Measurements from ENCODE around the gene ARID1B.

Gene ARID1B

DNA sequence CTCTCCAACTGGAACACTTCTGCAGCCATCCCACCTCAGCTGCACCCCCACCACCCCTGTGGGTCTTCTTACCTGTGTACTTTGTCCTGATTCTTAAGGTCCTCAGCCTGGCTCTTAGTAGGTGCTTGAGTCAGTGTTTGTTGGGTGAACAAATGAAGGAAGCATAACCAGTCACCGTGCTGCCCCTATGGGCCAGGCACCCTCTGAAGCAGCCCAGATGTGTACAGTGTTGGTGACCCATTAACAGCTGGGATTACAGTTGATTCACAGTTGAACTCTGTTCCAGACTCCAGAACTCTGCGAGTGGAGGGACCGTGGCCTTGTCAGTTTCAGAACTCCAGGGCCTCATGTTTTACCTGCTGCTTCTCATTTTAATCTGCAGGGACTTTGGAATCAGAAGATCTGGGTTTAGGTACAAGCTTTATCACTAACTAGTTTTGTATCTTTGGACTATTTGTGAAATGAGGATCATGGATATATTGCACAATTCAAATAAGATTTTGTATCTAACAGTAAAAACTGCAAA is 342.4 kb downstream of the ARID1B start:
- DNase-seq: no peak

DNA sequence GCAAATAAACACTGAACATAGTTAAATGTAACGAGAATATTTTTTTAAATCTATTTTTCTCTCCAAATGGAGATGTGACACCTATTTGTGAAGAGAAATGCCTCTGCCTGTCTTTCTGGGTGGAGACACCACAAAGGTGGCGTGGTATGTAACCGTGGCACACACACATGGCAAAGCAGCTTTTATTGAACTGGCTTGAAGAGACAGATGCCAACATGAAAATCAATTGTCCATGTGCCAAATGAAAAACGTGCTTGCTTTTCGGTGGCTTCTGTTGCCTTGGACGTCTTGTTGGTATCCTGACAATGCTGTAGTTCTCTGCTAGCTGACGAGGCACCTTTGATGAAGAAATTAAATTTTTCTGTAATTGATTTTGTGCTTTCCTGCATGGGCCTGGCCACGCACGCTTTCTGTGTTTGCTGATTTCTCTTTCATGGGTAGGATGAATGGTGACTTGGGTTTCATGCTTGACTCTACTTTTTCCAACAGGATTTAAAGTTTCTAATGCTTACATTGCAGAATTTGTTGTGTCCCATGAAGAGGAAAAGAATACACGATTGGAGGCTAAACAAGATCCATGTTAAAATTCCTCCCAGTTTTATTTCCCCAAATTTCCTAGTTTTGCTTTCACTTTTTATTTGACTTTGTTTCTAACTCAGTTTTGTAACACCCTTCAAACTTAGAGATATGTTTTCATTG is 343.5 kb downstream of the ARID1B start:
- no peak for DNase-seq

DNA sequence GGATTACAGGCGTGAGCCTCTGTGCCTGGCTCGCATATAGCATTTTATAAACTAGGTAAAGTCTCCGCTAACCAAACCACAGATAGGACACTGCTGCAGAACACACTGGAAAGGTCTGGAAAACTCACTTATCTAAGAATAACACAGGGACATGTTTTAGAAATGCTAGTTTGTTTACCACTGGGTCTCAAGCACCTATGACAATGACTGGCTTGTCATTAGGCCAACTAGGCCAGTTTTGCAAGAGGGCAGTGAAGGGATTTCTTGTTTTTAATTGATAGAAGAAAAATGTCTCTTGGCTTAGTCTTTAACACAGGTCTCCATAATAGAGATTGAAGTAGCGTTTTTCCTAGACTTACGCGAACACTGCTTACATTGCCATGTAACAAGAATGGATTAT is 344.7 kb downstream of the ARID1B start:
- DNase-seq: no peak

DNA sequence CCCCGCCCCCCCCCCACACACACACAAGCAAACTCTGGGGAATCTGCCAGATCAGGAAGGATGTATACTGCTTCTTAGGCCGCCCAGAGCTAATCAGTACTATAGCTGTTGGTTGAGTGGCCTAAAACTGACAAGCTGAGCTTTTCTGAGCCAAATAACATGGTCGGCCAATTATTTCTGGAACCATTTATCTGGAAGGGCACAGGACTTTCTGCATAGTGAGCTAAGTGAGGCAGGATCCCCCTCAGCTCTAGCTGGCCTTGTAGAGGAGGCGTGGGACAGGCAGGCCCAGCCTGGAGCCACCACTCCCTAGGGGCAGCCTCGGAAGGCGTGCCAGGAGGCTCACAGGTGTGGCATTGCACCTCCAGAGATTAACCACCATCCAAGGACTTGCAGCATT is 346.1 kb downstream of the ARID1B start:
- DNase-seq: no peak

DNA sequence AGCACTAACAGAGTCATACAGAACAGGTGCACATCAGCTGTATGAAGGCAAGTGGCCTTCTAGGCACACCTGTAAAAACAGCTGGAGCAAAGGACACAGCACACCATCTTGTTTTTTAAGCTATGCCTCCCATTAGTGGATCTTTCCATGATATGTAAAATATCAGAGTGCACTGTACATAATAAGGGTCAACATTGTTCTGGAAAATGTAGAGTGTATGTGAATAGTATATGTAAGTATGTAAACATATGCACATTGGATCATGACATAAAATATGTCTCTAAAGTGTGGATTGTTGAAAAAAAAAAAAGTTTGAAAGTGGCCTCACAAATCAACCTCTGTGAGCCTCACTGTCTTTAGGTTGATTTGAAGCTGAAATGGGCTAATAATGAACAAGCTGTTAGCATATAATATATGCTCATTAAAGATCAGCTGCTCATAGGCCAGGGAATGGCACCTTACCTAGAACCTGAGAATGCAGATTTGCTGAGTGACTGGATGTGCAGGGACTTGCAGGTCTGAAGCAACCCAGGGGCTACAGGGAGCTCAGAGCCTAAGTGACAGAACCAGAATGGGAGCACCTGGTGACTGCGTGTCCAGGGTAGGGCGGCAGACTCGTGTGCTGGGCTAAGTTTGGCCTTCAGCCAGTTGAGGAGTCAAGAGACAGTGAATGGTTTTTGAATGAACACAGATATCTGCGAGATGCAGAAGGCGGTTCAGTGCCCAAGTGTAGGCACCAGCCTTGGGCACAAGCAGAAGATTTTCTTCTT is 347.5 kb downstream of the ARID1B start:
- no peak for DNase-seq

DNA sequence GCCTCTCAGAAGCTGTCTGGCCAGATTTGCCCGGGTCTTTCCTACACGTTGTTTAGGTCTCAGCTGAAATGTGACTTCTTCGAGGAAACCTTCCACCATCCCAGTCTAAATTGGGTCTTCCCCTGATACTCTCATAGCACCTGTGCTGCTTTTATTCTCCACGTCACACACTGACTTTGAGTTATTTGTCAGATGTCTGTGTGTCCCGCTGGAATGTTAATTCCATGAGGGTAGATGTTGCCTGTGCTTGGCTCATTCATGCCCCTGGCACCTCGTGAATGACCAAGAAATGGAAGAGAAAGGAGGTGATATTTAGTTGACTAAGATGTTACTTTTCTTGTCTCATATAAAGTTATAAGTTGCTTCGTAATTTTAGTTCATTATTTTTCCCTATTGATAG is 348.4 kb downstream of the ARID1B start:
- no peak for DNase-seq

DNA sequence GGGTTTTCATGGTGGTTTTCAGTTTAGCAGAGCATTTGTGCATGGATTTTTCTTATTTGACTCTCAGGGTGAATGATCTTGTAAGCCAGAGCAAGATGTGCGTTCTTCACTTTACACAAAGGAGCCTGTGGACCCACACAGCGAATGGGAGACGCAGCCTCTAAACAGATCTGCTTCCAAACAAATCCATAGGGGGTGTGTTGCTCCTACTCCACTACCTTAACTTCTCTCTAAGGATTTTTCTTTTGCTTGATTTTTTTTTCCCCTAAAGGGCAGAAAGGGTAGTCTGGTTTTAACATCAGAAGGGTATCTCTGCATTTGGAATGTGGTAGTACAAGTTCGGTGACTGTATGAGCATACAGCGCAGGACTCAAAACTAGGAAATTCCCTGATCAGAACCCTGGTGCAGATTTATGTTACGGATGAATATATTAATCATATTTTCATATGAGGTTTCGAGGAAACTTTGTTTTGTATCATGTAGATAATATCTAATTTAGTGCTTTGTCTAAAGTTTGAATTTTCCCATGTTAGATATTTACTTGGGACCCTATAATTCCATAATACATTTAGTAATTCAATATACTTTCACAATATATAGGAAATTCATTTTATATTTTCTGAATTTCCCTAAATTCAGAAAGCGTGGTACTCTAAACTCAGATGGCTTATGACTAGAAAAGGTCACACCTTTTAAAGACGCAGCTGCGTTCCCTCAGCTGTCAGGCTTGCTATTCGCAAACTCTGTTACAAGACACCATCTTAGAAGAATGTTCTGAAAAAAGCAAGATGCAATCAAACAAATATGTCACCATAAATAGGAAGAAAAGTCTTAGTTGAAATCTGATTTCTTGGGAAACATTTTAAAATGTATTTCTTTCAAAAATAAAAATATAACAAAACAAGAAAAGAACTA is 349.3 kb downstream of the ARID1B start:
- no peak for DNase-seq

DNA sequence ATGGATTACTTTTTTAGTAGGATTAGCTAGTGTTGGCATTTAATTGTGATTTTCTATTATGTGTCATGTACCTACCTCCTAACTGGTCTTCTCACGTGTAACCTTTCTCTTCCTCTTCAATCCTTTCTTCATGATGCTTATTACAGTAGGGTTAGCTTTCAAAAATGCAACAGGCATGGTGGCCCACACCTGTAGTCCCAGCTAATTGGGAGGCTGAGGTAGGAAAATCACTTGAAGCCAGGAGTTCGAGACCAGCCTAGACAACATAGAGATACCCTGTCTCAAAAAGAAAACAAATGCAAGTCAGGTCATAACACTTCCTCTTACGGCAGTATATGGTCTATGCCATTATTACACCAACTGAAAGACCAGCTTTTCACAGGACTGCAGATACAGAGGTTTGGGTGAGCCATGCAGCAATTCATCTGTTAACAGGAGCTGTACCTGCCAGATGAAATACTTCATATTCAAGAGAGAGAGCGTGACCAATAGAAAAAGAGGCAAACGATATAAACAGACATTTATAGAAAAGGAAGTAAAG is 351.1 kb downstream of the ARID1B start:
- DNase-seq: no peak

DNA sequence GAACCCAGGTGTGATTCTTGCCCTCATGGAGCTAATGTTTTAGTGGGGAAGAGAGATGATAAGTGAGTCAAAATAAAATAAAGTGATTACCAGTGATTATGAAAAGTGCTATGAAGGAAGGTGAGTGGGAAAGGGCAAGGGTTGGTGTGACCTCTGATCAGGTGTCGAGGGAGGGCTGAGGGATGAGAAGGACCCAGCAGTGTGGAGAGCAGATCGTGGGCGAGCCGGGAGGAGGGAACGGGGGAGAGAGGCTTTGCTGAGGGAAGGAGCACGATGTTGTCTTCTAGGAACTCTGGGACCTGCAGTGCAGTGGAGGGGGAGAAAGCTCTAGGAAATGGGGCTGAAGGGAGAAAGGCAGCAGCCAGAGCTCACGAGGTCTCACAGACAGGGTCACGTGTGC is 354.1 kb downstream of the ARID1B start:
- no peak for DNase-seq

DNA sequence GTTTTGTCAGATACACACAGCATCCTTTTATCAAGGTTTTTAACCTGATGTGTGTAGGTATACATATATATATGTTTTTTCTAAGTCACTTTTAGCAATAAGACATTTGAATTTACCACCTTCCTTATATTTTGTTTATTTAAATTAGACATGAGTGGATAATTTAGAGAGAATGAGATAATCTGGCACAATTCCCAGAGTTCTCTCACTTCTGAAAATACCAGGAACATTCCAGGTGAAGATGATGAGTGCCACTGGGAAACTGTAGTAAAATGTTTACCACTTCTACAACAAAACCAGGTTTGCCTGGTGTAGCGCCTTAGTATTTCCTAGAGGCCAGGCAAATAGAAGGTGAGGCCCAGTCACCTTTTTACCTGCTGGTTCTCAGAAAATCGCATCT is 356.7 kb downstream of the ARID1B start:
- no peak for DNase-seq

DNA sequence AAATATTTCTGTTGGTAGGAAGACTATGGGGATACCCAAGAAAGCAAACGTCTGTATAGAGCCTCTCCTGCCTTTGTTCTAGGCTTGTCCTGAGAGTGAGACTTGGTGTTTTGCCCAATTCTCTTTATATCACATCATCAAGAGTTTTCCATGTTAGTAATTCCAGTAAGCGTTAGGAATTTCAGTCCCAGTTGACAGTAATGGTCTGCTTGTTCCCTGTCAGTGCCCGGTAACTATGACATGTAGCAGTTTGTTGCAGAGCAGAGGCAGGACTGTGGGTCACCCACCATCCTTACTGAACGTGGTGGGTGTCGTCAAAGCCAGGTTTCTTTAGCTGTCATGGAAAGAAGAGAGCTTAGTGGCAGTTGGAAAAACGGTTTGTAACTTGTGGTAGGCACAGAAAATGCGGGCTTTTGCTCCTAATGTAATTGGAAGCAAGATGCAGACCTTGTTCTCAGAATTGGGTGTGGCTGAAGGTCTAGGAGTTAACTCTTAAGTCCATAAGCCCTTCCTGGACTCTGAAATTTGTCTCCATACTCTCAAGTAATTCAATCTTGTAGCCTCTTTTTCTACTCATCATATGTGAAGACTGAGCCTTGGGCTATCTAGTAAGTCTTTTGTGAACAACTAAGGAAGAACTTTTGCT is 357.3 kb downstream of the ARID1B start:
- no peak for DNase-seq

DNA sequence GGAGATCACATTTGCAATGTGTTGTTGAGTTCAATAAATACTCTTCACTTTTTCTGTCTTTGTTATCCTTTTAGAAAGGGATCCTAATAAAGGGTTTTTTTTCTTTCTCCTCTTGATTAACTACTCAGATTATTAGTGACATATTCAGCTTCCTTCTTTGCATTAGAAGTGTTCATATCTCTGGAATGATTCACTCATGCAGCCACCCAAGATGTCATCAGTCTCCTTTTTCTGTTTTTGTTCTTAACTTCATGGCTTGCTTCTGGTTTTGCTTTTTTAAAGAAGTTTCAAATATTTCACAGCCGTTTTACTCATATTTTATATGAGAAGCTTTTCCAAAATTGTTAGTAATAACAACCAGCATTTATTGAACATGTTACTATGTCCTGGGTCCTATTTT is 358.5 kb downstream of the ARID1B start:
- no peak for DNase-seq

DNA sequence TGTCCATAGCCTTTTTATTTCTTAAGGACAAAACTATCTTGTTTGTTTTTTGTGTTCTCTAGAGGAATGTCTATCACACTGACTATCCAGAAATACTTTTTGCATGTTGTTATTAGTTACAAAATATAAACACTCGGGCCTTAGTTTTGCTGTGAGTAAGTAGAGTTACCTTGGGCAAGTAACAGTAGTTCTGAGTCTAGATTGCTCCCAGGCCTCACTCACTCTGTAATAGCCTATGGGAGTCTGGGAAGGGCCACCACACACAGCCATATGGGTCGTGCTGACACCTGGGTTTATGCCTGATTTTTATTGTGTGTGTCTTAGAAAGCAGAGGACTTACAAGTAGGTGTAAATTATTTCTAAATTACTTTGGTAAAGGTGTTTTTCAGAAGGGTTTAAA is 360.3 kb downstream of the ARID1B start:
- no peak for DNase-seq

DNA sequence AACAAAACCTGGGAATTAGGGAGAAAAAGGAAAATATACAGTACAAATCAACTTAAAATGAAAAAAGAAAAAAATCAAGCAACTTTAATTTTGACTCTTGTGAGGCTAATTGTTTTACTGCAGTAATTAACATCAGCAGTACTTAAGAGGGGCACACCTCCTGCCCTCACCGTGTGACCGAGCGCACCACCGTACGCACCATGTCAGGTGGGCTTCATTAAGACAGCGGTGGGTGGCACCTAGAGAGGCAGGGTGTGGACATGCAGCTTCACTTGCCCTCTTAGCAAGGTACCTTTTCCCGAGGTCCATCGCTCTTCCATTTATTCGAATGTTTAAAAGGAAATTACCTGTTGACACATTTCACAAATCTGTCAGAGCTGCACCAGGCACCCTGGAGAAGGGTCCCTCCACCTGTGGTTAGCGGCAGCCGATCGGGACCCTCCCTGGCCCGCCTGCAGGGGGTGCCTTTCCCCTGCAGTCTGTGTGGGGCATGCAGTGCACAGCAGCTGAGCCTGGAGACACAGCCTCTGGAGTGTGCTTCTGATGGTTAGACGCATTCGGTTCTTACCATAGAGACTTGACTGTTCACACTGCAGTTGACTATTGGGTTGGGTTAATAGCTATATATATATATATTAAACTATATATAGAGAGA is 362.0 kb downstream of the ARID1B start:
- peak; percentile 5 for DNase-seq

DNA sequence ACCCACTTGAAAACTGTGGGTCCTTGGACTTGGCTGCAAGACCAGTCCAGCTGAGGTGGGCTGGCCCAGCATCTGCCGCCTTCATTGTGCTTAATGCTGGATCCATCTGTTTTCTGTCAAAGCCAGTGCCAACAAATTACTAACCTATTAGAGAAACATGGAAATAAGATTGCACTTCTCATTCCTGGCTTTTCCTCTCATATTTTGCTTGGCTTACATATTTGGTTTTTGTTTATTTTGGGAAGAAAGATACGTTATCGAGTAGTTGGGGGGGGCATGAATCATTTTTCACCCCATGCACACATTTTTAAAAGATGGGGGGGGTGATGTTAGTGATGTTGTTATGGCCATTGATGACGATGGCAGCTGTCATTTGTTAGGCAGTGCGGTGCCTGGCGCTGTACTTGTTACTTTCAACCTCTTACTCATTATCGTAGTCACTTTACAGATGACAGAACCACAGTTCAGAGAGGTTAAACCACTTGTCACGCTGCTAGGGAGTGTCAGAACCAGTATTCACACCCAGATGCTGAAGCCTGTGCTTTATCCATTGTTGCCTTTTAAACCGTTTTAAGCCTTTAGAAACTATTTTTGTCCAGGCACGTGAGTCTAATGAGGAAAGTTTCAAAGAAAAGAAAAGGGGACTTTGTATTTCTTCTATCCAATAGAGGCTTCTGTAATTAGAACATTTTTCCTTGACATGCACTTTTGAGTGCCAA is 366.2 kb downstream of the ARID1B start:
- DNase-seq: peak; percentile 48

DNA sequence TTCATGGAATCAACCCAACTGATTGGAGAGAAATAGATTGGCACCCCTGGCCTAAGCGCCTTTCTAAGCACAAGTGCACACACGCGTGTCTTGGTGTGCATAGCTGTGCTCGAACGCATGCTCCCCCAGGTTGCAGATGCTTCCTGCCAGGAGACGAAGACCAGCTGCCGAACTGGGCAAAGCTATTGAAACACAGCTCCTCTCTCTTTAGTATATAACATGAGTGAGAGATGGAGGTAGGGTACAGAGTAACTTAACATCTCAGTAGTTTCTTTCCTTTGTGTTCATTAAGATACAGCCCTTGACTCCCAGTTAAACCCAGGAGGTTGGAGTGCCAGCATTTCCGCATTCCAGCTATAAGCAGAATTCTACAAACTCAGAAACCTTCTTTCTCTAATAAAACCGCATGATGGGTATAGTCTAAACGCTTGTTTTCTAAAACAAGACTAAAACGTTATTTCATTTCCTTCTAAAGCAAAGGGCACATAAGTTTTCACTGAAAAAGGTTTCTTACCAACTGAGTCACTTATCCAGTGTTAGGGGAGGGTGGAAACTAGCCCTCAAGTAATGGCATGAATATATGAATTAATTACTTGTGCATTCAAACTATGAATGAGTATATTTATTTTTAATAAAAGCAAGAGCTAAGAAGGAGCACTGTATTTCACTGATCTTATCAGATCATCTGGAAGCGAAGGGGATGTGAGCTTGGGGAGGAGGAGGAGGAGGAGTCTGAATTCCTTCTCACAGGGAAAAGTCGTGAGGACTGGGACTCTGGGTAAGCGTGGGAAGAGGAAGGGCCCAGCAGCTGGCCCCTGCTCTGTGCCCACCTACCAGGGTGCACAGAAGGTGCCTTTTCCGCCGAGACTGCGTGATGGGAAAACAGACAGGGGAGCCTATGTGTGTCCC is 367.0 kb downstream of the ARID1B start:
- no peak for DNase-seq

DNA sequence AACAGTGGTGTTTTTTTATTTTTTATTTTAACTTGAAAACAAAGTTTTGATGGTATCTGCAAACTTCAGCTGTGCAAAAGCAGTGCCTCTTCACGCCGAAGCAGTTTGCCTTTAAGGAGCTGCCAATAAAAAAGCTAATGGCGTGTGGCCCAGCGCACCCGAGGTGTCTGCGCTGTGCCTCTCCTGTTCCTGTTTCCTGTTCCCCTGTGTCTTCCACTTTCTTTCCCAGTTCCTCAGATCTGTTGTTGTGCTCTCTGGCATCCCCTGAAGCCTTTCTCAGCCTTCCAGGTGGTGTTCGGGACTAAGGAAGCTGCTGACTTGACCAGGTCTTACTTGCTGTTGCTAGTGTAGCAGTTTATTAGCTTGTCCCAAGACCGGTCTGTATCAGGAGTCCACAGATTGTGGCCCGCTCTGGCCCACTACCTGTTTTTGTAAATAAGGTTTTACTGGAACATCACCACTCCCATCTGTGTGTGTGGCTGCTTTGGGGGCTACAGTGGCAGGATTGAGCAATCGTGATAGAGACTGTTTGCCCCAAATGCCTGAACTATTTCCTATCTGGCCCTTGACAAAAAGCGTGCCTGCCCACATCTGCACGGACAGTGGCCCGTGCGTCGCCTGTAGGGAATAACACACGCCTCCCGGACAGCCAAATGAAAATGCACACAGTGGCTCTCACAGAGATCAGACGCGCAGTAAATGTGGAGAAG is 367.8 kb downstream of the ARID1B start:
- DNase-seq: no peak

DNA sequence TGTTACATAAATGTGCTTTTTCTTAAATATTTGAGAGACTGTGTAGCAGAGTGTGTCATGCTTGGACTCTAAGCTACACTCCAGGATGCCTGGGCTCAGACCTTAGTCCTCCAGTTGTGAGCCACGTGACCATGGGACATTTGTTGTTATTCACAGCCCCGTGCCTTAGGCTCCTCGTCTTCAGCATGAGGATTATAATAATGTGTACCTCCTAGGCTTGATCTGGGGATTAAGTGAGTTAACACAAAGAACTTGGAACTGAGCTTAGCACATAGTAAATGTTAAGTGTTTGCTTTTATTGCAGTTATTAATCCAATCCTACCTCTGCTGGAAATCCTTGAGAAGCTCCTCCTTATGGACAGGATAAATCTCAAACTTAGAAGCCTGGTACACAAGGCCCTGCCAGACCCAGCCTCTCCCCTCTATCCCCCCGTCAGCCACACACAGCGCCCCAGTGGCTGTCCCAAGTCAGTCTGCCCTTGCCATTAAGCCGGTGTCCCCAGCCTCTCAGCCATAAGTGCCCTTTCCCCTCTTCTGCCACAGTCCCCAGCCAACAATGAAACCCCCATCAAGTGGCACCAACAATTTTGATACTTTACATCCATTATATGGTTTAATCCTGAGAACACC is 368.6 kb downstream of the ARID1B start:
- no peak for DNase-seq

Measured in CD4-positive, alpha-beta T cell treated with Interleukin-21 for 1 hour (primary cell).